HL-60 (cell line): ENCODE measurements around the gene PTPN11.

Experiments used
- DNase-seq, 2 experiments: peaks; one replicate each; pipeline ENCODE4 v3.0.0-alpha.2; 2010 to 2020; ENCODE audit warnings: low read depth in 1 of 2, low spot score in 1 of 2
- H3K27ac ChIP-seq: fragments of 250-450 bp; sonication (Bioruptor Pico); replicated peaks from 2 replicates; pipeline ENCODE4 v1.5.1; 2020; ENCODE audit warnings: mild to moderate bottlenecking, moderate library complexity
- H3K27me3 ChIP-seq: fragments of 250-450 bp; sonication (Bioruptor Pico); 2 replicates; pipeline ENCODE4 v1.5.1; 2021; ENCODE audit warnings: mild to moderate bottlenecking, moderate library complexity; ENCODE audit not compliant: insufficient read depth, poor library complexity, severe bottlenecking
- H3K4me3 ChIP-seq: replicated peaks from 2 replicates; pipeline ENCODE4 v1.5.1; 2011; ENCODE audit warnings: mild to moderate bottlenecking, control low read depth, low read length; ENCODE audit not compliant: insufficient read depth
- CTCF ChIP-seq: IDR thresholded peaks from one replicate; pipeline ENCODE4 v1.5.1; 2011; ENCODE audit warnings: low read length, control low read depth, inconsistent platforms; ENCODE audit not compliant: insufficient read depth
- GABPA ChIP-seq: IDR thresholded peaks from 2 replicates; pipeline ENCODE4 v1.6.1; 2012; ENCODE audit warnings: low read depth
- POLR2AphosphoS5 ChIP-seq: IDR thresholded peaks from 2 replicates; pipeline ENCODE4 v1.6.1; 2012; ENCODE audit warnings: low read depth
- SPI1 ChIP-seq: IDR thresholded peaks from 2 replicates; pipeline ENCODE4 v1.6.1; 2012; ENCODE audit warnings: low read depth, mild to moderate bottlenecking, borderline replicate concordance
- TF ChIP-seq, protein P1 (sequence below): IDR thresholded peaks from 2 replicates; pipeline ENCODE4 v1.6.1; 2012; ENCODE audit warnings: low read depth; ENCODE audit not compliant: insufficient replicate concordance

Gene PTPN11

GRCh38 chr12:112555621-112556233 lies 137.0 kb downstream of the PTPN11 start:
- peaks cover 4% of the 10 kb centered on the region for H3K27me3 ChIP-seq
- H3K27ac ChIP-seq, result no peak overlapping the region
- DNase-seq, result no peak
- no peak for TF ChIP-seq GABPA
- H3K4me3 ChIP-seq, result no peak overlapping the region

DNA sequence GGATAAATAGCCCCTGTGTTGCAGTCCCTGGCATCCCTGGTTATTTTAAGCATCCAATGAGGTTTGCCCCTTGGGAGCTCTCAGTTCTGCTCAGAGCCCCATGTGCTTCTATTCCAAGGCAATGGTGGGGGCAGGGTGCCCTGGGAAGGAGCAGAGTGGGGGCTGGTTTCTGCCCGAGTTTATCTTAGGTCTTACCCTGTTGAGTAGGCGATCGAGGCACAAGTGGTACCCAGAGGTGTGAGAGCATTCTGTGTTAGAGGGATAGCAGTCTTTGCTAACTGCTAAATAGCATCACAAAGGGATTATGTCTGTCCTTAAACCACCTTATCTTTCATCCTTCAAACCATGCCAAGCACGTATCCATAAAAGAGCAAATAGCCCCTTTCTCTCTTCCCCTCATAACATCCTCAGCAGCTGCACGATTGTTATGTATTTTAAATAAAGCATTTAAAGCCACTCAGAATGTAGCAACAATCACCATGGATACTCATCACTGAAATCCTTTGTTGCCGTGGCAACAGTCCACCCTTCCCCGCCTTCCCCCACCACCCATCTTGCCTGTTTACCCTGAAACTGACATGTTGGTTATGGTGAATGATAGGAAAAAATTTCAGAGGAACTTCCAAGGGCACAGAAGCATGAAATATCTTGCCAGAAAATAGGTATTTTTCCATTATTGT lies 139.3 kb downstream of the PTPN11 start:
- no peak for DNase-seq
- Histone ChIP-seq H3K27me3 (peaks cover 4% of the 10 kb centered on the region), H3K27ac (no peak overlapping the region), H3K4me3 (no peak overlapping the region)
- TF ChIP-seq CTCF, result no peak
- no peak for TF ChIP-seq POLR2AphosphoS5
- TF ChIP-seq SPI1, result no peak
- TF ChIP-seq GABPA, result no peak
- TF ChIP-seq, protein P1, sequence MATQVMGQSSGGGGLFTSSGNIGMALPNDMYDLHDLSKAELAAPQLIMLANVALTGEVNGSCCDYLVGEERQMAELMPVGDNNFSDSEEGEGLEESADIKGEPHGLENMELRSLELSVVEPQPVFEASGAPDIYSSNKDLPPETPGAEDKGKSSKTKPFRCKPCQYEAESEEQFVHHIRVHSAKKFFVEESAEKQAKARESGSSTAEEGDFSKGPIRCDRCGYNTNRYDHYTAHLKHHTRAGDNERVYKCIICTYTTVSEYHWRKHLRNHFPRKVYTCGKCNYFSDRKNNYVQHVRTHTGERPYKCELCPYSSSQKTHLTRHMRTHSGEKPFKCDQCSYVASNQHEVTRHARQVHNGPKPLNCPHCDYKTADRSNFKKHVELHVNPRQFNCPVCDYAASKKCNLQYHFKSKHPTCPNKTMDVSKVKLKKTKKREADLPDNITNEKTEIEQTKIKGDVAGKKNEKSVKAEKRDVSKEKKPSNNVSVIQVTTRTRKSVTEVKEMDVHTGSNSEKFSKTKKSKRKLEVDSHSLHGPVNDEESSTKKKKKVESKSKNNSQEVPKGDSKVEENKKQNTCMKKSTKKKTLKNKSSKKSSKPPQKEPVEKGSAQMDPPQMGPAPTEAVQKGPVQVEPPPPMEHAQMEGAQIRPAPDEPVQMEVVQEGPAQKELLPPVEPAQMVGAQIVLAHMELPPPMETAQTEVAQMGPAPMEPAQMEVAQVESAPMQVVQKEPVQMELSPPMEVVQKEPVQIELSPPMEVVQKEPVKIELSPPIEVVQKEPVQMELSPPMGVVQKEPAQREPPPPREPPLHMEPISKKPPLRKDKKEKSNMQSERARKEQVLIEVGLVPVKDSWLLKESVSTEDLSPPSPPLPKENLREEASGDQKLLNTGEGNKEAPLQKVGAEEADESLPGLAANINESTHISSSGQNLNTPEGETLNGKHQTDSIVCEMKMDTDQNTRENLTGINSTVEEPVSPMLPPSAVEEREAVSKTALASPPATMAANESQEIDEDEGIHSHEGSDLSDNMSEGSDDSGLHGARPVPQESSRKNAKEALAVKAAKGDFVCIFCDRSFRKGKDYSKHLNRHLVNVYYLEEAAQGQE, result no peak
